K562 (cell line): ENCODE results near the gene MYCBP. TPM values are rescaled to one million over a fixed set of nuclear protein-coding genes. Genes with fewer than 3 reads are reported as not detected.

Experiments
- CHD2 ChIP-seq: IDR thresholded peaks from 2 replicates; pipeline ENCODE4 v1.6.1; 2011; ENCODE audit warnings: low read depth, low read length
- CTBP1 ChIP-seq: fragments of 450-650 bp; IDR thresholded peaks from 2 replicates; pipeline ENCODE4 v1.6.1; 2016; ENCODE audit warnings: borderline replicate concordance
- IRF2 ChIP-seq: sonication (generic); formaldehyde crosslinking; IDR thresholded peaks from 2 replicates; pipeline ENCODE4 v1.8.1; 2022; ENCODE audit warnings: mild to moderate bottlenecking, missing genetic modification reagents
- KLF1 ChIP-seq: fragments of 450-650 bp; IDR thresholded peaks from 2 replicates; pipeline ENCODE4 v1.6.1; 2016; ENCODE audit warnings: missing genetic modification characterization, missing compliant biosample characterization
- KLF16 ChIP-seq: IDR thresholded peaks from 2 replicates; pipeline ENCODE4 v1.6.1; 2016; ENCODE audit warnings: antibody characterized with exemption
- MCM3 ChIP-seq: fragments of 450-650 bp; IDR thresholded peaks from 2 replicates; pipeline ENCODE4 v1.6.1; 2016
- MXD1 ChIP-seq: fragments of 250-450 bp; sonication (Bioruptor Pico); IDR thresholded peaks from 2 replicates; pipeline ENCODE4 v1.8.0; 2021; ENCODE audit warnings: borderline replicate concordance, mild to moderate bottlenecking, moderate library complexity; ENCODE audit not compliant: poor library complexity, severe bottlenecking
- NR2C2 ChIP-seq, 2 experiments: fragments of 200-800 bp in 1 of 2; sonication (Bioruptor generic) in 1 of 2; sonication (generic) in 1 of 2; formaldehyde crosslinking in 1 of 2; IDR thresholded peaks; 2 replicates each; pipeline versions ENCODE4 v1.6.1 to v1.8.0; 2016 to 2022; ENCODE audit warnings: mild to moderate bottlenecking in 1 of 2, missing compliant biosample characterization in 1 of 2, missing genetic modification characterization in 1 of 2, missing genetic modification reagents in 1 of 2
- REST ChIP-seq, 2 experiments: fragments of 450-650 bp; formaldehyde crosslinking in 1 of 2; IDR thresholded peaks; 2 replicates each; pipeline versions ENCODE4 v1.4.0 to v1.6.1; 2014 to 2020; ENCODE audit warnings: mild to moderate bottlenecking in 2 of 2, borderline replicate concordance in 1 of 2, low read depth in 1 of 2
- TFAP4 ChIP-seq: sonication (generic); formaldehyde crosslinking; IDR thresholded peaks from 2 replicates; pipeline ENCODE4 v1.8.0; 2022; ENCODE audit warnings: missing genetic modification reagents, mild to moderate bottlenecking, moderate library complexity, borderline replicate concordance
- THRA ChIP-seq: fragments of 450-650 bp; IDR thresholded peaks from 2 replicates; pipeline ENCODE4 v1.6.1; 2017; ENCODE audit warnings: mild to moderate bottlenecking, moderate library complexity
- WHSC1 ChIP-seq: IDR thresholded peaks from one replicate; pipeline ENCODE4 v1.6.1; 2012; ENCODE audit warnings: low read length, control low read depth, inconsistent platforms
- YY1 ChIP-seq, 3 experiments: IDR thresholded peaks; 2 replicates each; pipeline ENCODE4 v1.6.1; 2011; ENCODE audit warnings: low read length in 2 of 3, mild to moderate bottlenecking in 2 of 3, moderate library complexity in 2 of 3, borderline replicate concordance in 1 of 3, control low read depth in 1 of 3, low read depth in 1 of 3; ENCODE audit not compliant: insufficient read depth in 3 of 3, insufficient replicate concordance in 2 of 3, control insufficient read depth in 1 of 3, insufficient read length in 1 of 3; ENCODE audit errors: extremely low read depth in 1 of 3
- ZC3H11A ChIP-seq: IDR thresholded peaks from 2 replicates; pipeline ENCODE4 v1.6.1; 2012; ENCODE audit warnings: low read depth, low read length, improper control_type of control experiment
- ZNF324 ChIP-seq: fragments of 250-450 bp; sonication (Bioruptor Pico); IDR thresholded peaks from 2 replicates; pipeline ENCODE4 v1.4.0; 2020; ENCODE audit warnings: mild to moderate bottlenecking
- ZNF778 ChIP-seq: fragments of 450-650 bp; formaldehyde crosslinking; IDR thresholded peaks from 2 replicates; pipeline ENCODE4 v1.4.0; 2020; ENCODE audit warnings: mild to moderate bottlenecking, moderate library complexity
- ZSCAN29 ChIP-seq: fragments of 450-650 bp; IDR thresholded peaks from 2 replicates; pipeline ENCODE4 v1.6.1; 2017
- polyA plus RNA-seq, 8 experiments: library from polyadenylated mRNA; depleted of rRNA in 4 of 8; stranded (reverse) in 5 of 8; unstranded in 3 of 8; fragments of >200 nt; fragmentation: Nextera tagmentation in 2 of 8; fragmentation: Illumina TruSeq in 1 of 8; extraction: Ambion mirVana in 2 of 8; extraction: Trizol in 1 of 8; gene quantifications; 2 replicates each; pipeline versions ENCODE4 v1.2.1 to v1.2.3, GENCODE V29; 2011 to 2014; ENCODE audit warnings: inconsistent platforms in 1 of 8, missing spikeins in 1 of 8
- total RNA-seq, 7 experiments: library from RNA; depleted of rRNA in 6 of 7; stranded (reverse); fragments of >200 nt in 6 of 7; fragmentation: Illumina TruSeq in 2 of 7; extraction: Trizol in 2 of 7; gene quantifications; 2 replicates each; pipeline versions ENCODE4 v1.2.1 to v1.2.3, GENCODE V29; 2011 to 2021; ENCODE audit warnings: low replicate concordance in 1 of 7

Gene MYCBP
- total and polyA plus RNA-seq, 9 of the 15 experiments (the other 6 are each of a cell fraction or from before 2014, with no cell fraction given), result 32.3 to 253 (median 72.9) TPM

- TF ChIP-seq NR2C2 (CRISPR knock-in tag; IDR thresholded peaks at IDR 0.05) (no peak), NR2C2 (tag; IDR thresholded peaks at IDR 0.05) (no peak), KLF1 (no peak), TFAP4 (CRISPR knock-in tag) (peak; percentile 94), CTBP1 (peak; percentile 94), KLF16 (peak; percentile 98), REST (IDR thresholded peaks at IDR 0.05; ENCODE audit: borderline replicate concordance) (0 out of 2 replicates have a peak, but pooled peaks have one; percentile 6), REST (CRISPR knock-in tag; IDR thresholded peaks at IDR 0.05; ENCODE audit: low read depth) (no peak), WHSC1 (no peak), THRA (no peak), MCM3 (no peak), IRF2 (CRISPR knock-in tag) (no peak), ZC3H11A (no peak), ZSCAN29 (no peak), YY1 (IDR thresholded peaks at IDR 0.05; ENCODE audit: borderline replicate concordance in 1 of 3, control insufficient read depth in 1 of 3, extremely low read depth in 1 of 3, insufficient read depth in 3 of 3, insufficient read length in 1 of 3, insufficient replicate concordance in 2 of 3, low read depth in 1 of 3, low read length in 2 of 3) (no peak), MXD1 (no peak), ZNF778 (no peak), ZNF324 (CRISPR knock-in tag) (no peak), CHD2 (no peak)
Observed at GRCh38 chr1:38915352-38915948, 42.3 kb upstream of the MYCBP start (continued).
